ENCODE measurements around the gene FAM3B. TPM values are rescaled to one million over a fixed set of nuclear protein-coding genes. Genes with fewer than 3 reads are reported as not detected.

The FAM3B gene
- total and polyA plus RNA-seq, 9 of the 15 experiments (the other 6 are each of a cell fraction or from before 2014, with no cell fraction given): 0.04 to 0.18 (median 0.12) TPM; not detected in 5

DNA sequence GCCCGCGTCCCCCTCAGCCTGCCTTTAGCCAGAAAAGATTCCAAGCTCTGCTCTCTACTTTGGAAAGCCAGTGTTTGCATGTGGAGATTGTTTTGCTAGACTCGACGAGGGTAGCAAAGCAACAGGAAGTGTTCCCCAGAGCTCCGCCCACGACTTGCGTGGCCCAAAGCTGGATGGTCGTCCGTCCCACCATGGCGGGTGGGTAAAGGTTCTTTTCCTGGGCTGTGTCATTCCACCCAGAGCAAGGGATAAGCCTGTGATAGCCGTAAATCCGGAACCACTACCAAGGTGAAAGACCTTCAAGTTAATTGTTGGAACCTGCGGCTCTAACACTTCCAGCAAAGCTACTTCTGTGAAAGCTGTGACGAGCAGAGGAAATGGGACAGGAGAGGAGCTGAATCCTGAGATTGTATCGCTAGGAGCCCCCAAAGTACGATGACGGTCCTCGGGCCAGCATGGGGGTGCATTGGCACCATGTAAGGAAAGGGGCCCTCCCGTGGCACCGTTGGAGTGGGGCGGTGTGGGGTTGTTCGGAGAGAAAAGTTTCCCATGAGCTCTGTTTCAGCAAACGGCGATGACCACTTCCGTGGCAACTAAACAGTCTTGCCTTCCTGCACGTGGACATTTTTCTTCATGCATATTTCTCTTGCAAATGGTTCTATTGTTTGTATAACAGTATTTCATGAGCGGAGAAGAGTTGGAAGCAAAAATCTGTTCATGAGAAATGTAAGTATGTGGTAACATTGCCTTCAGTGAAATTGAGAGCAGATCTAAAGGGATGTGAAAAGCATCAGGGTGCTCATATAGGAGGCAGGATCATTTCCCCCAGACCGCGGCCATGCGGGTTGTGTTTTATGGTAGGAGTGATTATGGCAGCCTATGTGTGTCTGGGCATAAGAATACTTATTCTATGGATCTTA, 53.6 kb downstream of the FAM3B start:
- no peak overlapping the region for H3K4me3 ChIP-seq
- H3K27ac ChIP-seq (ENCODE audit: extremely low read depth, low read depth, low read length): no peak overlapping the region
- H3K9me1 ChIP-seq (ENCODE audit: control insufficient read depth, insufficient read depth, low read length): no peaks in the 10 kb centered on the region
- no TSS peak for BruUV-seq (replicated peaks)
- no peaks in the 10 kb centered on the region for H3K4me1 ChIP-seq (replicated peaks in 1 of 2; ENCODE audit: control insufficient read depth in 2 of 2, insufficient read depth in 2 of 2, low read length in 2 of 2)
- TF ChIP-seq ELF1 (tag; IDR thresholded peaks at IDR 0.05) (0 out of 2 replicates have a peak, but pooled peaks have one; percentile 36), ZNF780A (CRISPR knock-in tag; IDR thresholded peaks at IDR 0.05) (no peak), GABPA (tag; conservative IDR thresholded peaks at IDR 0.05; ENCODE audit: low read depth) (peak; percentile 40; the same call in 1 of the 2 replicates), NR2C2 (CRISPR knock-in tag; IDR thresholded peaks at IDR 0.05) (no peak), NR2C2 (tag; IDR thresholded peaks at IDR 0.05) (peak; percentile 34; the same call in 1 of the 2 replicates)
- DNase-seq (ENCODE audit: extremely low read depth in 1 of 4, low spot score in 3 of 4): no peak
- H4K20me1 ChIP-seq (replicated peaks; ENCODE audit: control insufficient read depth, insufficient read depth, low read length): no peaks in the 10 kb centered on the region
- peak overlapping the region; percentile 3; the same call in 1 of the 2 replicates for H2AFZ ChIP-seq (ENCODE audit: low read depth, low read length)
- no peak for FAIRE-seq
- H3K27me3 ChIP-seq (ENCODE audit: control insufficient read depth in 2 of 2, insufficient read depth in 2 of 2, low read length in 2 of 2): peaks cover 28 to 55% of the 10 kb centered on the region in 2 experiments; a peak in 4 of 5 replicates
- H3K36me3 ChIP-seq (ENCODE audit: control insufficient read depth, insufficient read depth, low read length): no peaks in the 10 kb centered on the region
- no peak for ATAC-seq
- intact Hi-C loops (cut with micrococcal nuclease) (no loop called here), in situ Hi-C loops (cut with MboI) (no loop called here)
- H3K9ac ChIP-seq (ENCODE audit: insufficient read depth in 1 of 2, low read depth in 2 of 2, low read length in 2 of 2): no peak overlapping the region
- CTCF ChIA-PET (ENCODE audit: low intra/inter-chr PET ratio): no interaction called here
- H3K9me3 ChIP-seq (replicated peaks; ENCODE audit: control insufficient read depth, insufficient read depth, low read depth, low read length): no peaks in the 10 kb centered on the region
- H3K79me2 ChIP-seq (ENCODE audit: control insufficient read depth, insufficient read depth, low read length): no peaks in the 10 kb centered on the region
- 6% methylated on average over 30 of the region's 30 CpGs for WGBS (ENCODE audit: insufficient coverage, low coverage, missing lambda C conversion rate)
- H3K4me2 ChIP-seq (ENCODE audit: insufficient read depth, low read length): peak overlapping the region; percentile 11; the same call in 1 of the 2 replicates
- POLR2A ChIA-PET: interaction anchor here (0.7 kb wide), 1 partner anchor 9 kb away, joined by 3 read pairs; no protein-coding TSS in a partner anchor
